Measurements from ENCODE around the gene VPS54. TPM values are rescaled to one million over a fixed set of nuclear protein-coding genes. Genes with fewer than 3 reads are reported as not detected.

The VPS54 gene
- total RNA-seq, 1 experiment from 2014 or later, result 13.1 TPM

DNA sequence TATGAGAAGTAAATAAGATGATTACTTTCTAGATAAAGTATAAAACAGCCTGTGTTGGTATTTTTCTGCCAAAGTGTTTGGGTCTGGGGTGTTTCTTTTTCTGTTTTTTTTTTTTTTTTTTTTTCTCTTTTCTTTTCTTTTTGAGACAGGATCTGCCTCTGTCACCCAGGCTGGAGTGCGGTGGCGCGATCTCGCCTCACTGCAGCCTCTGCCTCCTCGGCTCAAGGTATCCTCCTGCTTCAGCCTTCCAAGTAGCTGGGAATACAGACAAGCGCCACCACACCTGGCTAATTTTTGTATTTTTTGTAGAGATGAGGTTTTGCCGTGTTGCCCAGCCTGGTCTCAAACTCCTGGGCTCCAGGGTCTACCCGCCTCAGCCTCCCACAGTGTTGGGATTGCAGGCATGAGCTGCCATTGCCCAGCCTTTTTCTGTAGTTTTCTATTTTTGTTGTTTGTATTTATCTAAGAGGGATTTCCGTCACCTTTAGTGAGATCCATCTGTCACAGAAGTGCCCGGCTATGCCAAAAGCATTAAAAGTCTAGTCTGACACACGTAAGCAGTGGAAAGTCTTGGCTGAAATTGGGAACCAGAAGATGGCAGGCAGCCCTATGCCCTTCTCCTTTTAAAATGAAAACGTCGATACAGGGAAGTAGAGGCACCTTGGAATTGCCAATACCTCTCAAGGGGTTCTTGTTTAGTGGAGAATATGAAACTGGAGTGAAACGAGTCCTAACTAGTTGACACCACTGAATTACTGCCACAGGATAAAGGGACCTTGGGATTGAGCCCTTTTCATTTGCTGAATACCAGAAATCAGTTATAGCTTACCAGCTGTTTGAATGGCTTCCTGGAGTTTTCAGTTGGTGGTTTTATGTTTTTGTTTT is 163.6 kb downstream of the VPS54 start:
- TF ChIP-seq, protein P1, sequence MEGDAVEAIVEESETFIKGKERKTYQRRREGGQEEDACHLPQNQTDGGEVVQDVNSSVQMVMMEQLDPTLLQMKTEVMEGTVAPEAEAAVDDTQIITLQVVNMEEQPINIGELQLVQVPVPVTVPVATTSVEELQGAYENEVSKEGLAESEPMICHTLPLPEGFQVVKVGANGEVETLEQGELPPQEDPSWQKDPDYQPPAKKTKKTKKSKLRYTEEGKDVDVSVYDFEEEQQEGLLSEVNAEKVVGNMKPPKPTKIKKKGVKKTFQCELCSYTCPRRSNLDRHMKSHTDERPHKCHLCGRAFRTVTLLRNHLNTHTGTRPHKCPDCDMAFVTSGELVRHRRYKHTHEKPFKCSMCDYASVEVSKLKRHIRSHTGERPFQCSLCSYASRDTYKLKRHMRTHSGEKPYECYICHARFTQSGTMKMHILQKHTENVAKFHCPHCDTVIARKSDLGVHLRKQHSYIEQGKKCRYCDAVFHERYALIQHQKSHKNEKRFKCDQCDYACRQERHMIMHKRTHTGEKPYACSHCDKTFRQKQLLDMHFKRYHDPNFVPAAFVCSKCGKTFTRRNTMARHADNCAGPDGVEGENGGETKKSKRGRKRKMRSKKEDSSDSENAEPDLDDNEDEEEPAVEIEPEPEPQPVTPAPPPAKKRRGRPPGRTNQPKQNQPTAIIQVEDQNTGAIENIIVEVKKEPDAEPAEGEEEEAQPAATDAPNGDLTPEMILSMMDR (IDR thresholded peaks at IDR 0.05; ENCODE audit: unreplicated experiment), result no peak
- H3K27ac Mint-ChIP-seq (ENCODE audit: low read depth, unreplicated experiment), result no peak overlapping the region
- BruUV-seq (replicated peaks), result no TSS peak
- peaks cover 25% of the 10 kb centered on the region for H3K4me1 Mint-ChIP-seq (ENCODE audit: insufficient read depth, unreplicated experiment)
- DNase-seq (ENCODE audit: unreplicated experiment), result no peak
- H3K9me3 Mint-ChIP-seq (ENCODE audit: unreplicated experiment), result no peaks in the 10 kb centered on the region
- CTCF ChIA-PET, result interaction anchor here (0.8 to 11.4 kb wide), 7 partner anchors 10 to 164 kb away, joined by 3 to 114 read pairs (median 5); no protein-coding TSS in a partner anchor
- H3K4me3 Mint-ChIP-seq (ENCODE audit: unreplicated experiment), result no peak overlapping the region
- POLR2A ChIA-PET, result interaction anchor here (1.0 to 9.6 kb wide), 4 partner anchors 12 to 267 kb away, joined by 3 to 140 read pairs (median 4); partner anchors contain the start of genes MDH1, UGP2 and WDPCP
- H3K36me3 Mint-ChIP-seq (ENCODE audit: insufficient read depth, unreplicated experiment), result peaks cover 56% of the 10 kb centered on the region
- intact Hi-C loops (cut with micrococcal nuclease), result no loop called here
- no peaks in the 10 kb centered on the region for H3K27me3 Mint-ChIP-seq (ENCODE audit: insufficient read depth, unreplicated experiment)

DNA sequence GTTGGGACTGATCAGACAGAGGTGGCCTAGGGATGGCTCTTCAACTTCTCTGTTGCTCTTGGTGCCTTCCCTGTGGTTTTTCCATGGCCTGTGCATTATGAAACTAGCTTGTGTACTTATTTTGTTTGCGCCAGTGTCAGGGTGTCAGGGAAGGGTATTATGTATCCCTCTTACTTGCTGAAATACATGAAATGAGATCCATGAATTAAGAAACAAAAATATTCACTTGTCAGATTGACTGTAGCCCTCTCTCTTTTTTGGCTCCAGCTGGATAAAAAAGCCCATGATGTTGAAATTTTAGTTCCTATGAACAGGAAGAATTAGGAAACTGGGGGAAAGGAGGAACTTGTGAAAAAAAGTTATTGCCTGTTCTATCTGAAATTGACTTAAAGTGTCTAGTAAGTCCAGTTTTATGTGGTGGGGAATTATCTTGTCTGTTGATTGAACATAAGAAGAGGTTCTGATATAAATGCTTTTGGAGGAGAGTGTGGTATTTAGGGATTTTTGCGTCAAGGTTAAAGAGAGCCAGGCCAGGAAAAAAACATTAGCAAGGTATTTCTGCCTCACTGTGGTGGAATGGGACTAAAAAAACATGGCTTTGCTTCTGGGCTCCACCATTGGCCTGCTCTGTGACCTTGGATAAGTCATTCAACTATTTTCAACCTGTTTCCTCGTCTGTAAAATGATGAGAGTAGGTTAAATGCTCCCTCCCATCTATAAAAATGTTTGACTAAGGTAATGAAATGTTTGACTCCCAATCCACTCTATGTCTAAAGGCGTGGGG is 165.5 kb downstream of the VPS54 start:
- Mint-ChIP-seq H3K4me3 (ENCODE audit: unreplicated experiment) (no peak overlapping the region), H3K4me1 (ENCODE audit: insufficient read depth, unreplicated experiment) (peaks cover 35% of the 10 kb centered on the region), H3K9me3 (ENCODE audit: unreplicated experiment) (no peaks in the 10 kb centered on the region), H3K36me3 (ENCODE audit: insufficient read depth, unreplicated experiment) (peaks cover 36% of the 10 kb centered on the region), H3K27me3 (ENCODE audit: insufficient read depth, unreplicated experiment) (no peaks in the 10 kb centered on the region), H3K27ac (ENCODE audit: low read depth, unreplicated experiment) (peak overlapping the region; percentile 76)
- peak; percentile 59 for DNase-seq (ENCODE audit: unreplicated experiment)
- ChIA-PET POLR2A (interaction anchor here (1.0 to 9.6 kb wide), 7 partner anchors 8 to 155 kb away, joined by 3 to 140 read pairs (median 11); partner anchors contain the start of gene UGP2), CTCF (interaction anchor here (1.1 to 2.5 kb wide), 6 partner anchors 8 to 163 kb away, joined by 3 to 13 read pairs (median 6); partner anchors contain the start of gene UGP2)
- TF ChIP-seq, protein P1 (IDR thresholded peaks at IDR 0.05; ENCODE audit: unreplicated experiment), result no peak
- no TSS peak for BruUV-seq (replicated peaks)
- intact Hi-C loops (cut with micrococcal nuclease), result no loop called here

DNA sequence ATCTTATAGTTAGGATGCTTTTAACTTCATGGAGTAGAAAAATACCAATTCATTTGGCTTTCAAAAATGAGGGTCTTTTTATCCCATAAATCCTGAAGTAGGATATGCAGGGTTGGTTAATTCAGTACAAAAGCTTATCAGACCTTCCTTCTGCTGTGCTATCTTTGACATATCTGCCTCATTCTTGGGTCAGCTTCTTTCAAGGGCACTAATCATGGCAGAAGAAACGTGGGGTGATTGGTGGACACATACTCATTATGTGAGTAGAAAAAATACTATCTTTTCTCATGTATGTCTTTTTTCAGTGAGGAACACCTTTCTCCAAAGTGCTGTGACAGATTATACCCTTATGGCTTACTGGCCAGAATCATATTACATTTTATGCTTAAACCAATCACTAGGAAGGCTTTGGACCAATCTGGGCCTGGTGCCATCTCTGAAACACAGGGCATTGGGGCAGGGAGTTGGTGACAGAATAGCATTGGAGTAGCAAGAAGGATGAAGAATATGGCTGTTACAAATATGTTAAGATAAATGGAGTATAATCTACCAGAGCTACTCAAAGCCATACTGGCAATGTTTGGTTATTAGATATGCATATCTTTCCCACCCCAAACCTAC is 167.4 kb downstream of the VPS54 start:
- H3K4me1 Mint-ChIP-seq (ENCODE audit: insufficient read depth, unreplicated experiment), result peaks cover 44% of the 10 kb centered on the region
- no peak overlapping the region for H3K27ac Mint-ChIP-seq (ENCODE audit: low read depth, unreplicated experiment)

More for the DNA sequence above, 167.4 kb downstream of the VPS54 start:
- POLR2A ChIA-PET, result interaction anchor here (1.0 to 9.6 kb wide), 7 partner anchors 8 to 263 kb away, joined by 3 to 140 read pairs (median 6); partner anchors contain the start of genes UGP2 and WDPCP
- CTCF ChIA-PET, result interaction anchor here (2.2 to 2.5 kb wide), 2 partner anchors 9 to 153 kb away, joined by 13 read pairs; no protein-coding TSS in a partner anchor
- TF ChIP-seq, protein P1 (IDR thresholded peaks at IDR 0.05; ENCODE audit: unreplicated experiment), result no peak
- Mint-ChIP-seq H3K4me3 (ENCODE audit: unreplicated experiment) (no peak overlapping the region), H3K9me3 (ENCODE audit: unreplicated experiment) (no peaks in the 10 kb centered on the region), H3K36me3 (ENCODE audit: insufficient read depth, unreplicated experiment) (peaks cover 29% of the 10 kb centered on the region), H3K27me3 (ENCODE audit: insufficient read depth, unreplicated experiment) (no peaks in the 10 kb centered on the region)
- intact Hi-C loops (cut with micrococcal nuclease), result no loop called here
- no TSS peak for BruUV-seq (replicated peaks)
- peak; percentile 34 for DNase-seq (ENCODE audit: unreplicated experiment)

All from MCF 10A (cell line).